Activated T-cell treated with anti-CD3 and anti-CD28 coated beads for 24 hours (primary cell): ENCODE measurements around the gene SSBP2.

Source experiments
- DNase-seq: peaks from one replicate; pipeline ENCODE4 v3.0.0-alpha.2; 2020; ENCODE audit warnings: low read depth

Gene SSBP2

DNA sequence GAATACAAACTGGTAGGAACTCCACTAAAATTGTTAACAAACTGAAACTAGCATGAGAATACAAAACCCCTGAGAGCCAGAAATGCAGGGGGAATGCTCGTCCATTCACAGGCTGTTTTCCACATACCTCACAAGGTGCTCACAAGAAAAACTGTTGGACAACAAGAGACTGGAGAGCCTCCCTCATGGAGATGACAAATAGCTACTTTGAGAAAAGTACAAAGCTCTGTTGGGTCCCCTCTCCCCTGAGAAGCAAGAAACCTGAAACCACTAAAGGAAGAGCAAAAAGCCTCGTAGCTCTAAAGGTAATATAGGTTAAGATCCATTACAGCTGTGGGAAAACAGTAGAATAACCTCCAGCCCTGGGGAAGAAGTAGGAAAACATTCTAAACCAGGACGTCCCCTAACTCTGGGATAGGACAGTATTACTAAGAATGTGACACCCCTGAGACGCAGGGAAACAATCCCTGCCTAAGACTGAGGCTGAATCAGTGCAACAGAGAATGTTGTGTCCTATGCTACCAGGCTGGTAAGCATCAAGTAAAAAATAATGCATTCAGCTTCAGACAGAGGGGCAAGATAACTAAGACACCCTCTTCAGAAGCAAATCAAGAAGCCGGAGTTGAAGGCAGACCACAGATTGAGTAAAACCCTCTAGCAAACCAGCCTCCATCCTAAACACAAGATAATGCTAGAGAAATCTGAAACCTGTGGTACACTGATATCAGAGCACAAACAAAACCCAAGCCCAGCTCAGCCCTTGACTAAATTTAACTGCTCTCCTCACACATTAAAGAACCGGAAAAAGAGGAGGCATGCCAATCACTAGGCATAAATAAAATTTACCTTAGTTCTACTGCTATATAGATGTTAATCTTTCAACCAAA, 160.2 kb downstream of the SSBP2 start:
- no peak for DNase-seq

- no peak for DNase-seq
Measured at GRCh38 chr5:81579262-81579924, 171.5 kb downstream of the SSBP2 start.

DNA sequence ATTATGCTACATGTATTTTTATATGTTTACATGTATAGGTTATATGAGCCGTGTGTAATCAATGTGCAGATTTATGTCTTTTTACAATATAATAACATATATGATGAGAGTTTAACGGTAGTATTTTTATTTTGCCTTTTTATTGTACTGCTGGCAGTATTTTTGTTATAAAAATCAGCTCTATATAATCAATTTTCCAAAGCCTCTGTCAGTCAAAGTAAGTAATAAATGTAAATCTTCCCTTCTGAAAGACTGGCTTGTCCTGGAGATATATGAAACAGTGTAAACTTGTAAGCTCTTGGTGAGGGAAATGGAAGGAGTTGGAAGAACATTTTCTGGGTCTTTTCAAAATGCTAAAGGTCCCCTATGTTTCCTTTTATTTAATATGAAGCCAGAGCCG, 173.8 kb downstream of the SSBP2 start:
- no peak for DNase-seq

DNA sequence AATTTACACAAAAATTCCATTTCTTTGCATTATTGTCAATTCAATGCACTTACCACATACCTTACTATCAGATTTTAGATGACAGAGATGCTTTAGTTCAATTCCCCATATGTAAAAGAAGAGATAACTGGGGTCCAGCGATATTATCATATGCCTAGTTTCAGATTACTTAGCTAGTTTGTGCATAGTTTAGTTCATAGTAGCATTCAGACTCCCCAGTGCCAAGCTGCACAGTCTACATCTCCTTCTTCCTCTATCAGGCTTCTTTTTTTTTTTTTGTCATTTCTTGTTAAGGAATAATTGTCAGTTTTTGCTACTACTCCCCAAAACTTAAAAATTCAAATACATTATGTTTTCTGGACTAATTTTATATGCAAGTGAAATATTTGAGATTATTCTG, 175.0 kb downstream of the SSBP2 start:
- no peak for DNase-seq

GRCh38 chr5:81572201-81572600, 178.7 kb downstream of the SSBP2 start:
- no peak for DNase-seq

- DNase-seq, result no peak
Measured at GRCh38 chr5:81558188-81558587, 192.7 kb downstream of the SSBP2 start.

GRCh38 chr5:81556809-81557208, 194.1 kb downstream of the SSBP2 start:
- DNase-seq, result no peak

GRCh38 chr5:81555865-81556264, 195.0 kb downstream of the SSBP2 start:
- DNase-seq, result no peak

- no peak for DNase-seq
Measured at GRCh38 chr5:81554647-81555046, 196.2 kb downstream of the SSBP2 start.

DNA sequence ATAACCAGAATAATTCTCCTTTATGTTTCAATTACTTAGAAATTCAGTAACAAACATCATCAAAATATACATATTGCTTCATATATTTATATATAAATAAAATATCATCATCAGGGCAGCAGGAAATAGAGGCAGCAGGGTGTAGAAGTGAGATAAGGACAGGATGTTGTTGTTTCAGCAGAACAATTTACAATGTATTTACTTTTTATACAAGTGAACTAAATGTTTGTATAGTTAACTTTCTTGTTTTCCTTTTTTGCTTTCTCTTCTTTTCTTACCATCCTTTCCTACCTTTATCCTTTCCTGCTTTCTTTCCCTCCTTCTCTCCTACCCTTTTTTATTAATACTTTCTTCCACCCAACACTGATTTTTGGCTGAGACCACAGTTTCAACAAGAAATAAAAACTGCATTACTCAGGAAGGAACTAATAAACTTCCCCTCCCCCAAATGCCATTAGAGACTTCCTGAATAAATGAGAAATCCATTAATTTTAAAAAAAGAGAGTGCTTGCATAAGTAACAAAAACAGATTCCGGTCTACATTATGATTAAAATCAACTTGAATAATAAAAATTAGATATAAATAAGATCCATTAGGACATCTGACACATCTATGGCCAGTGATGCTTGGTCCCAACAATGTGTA, 197.2 kb downstream of the SSBP2 start:
- no peak for DNase-seq

GRCh38 chr5:81552852-81553566, 197.9 kb downstream of the SSBP2 start:
- DNase-seq, result no peak

DNA sequence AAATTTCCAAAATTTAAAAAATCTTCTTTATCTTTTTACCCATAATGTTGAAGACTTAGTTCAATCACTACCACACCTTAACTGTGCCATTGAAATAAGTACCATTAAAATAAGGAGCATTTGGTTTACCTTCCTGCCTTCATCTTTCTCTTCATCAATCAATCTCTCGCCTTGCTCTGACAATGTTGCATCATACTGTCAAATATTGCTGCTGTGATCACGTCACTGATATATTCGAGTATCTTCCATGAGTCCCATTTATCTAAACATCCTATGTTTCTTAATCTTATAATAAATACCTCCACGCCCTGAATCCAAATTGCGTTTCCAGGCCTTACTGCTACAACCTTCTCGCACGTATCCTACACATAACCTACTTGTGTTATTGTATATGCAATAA, 201.8 kb downstream of the SSBP2 start:
- DNase-seq, result no peak

DNA sequence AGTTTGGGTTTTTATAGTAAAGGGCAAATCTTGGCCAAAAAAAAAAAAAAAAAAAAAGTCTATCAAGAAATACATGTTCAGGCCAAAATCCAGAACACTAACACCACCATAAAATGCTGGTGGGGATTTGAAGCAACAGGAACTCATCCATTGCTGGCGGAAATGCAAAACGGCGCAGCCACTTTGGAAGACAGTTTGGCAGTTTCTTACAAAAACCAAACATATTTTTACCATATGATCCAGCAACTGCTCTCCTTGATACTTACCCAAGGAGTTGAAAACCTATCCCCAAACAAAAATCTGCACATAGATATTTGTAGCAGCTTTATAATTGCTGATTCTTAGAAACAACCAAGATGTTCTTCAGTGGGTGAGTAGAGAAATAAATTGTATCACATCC, 203.9 kb downstream of the SSBP2 start:
- DNase-seq, result no peak

DNA sequence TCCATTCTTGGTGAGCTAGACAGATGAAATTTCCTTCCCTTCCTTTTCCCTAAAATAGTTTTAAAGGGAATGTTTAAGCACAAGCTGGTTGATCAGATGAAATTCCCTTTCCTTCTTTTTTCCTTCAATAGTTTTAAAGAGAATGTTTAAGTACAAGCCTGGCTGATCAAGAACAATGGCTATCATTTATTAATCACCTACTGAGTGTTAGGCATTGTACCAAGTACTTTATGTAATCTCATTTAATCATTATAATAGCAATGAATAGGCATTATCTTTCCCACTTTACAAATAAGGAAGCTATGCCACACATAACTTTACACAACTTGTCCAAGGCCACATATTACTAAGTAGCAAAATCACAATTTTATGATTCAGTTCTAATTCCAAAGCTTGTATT, 205.0 kb downstream of the SSBP2 start:
- DNase-seq, result no peak

DNA sequence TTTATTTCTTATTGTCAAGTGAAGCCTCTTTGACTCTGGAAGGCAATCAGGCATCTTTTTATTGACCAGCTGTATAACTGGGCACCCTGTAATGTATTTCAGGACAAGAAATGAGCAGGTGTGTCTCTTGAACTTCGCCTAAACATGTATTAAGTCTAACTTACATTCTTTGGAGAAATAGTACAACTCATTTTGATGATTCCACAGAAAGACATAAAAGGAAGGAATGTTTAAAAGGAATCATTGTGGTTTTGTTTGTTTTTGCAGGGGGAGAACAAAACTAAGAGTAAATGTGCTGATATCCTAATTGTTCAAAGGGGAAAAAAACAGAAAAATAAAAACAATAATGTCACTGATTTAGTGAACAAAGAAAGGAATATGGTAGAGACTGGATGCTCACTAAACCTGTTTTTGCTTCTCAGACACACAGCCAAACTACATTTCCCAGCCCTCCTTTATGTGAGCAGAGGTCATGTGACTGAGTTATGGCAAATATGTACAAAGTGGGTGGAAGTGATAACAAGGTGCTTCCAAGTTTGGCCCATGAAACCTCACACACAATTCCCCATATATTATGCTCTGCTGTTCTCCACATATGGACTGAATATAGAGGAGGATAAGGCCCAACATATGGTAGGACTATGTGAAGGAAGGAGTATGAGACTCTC, 206.4 kb downstream of the SSBP2 start:
- no peak for DNase-seq

- no peak for DNase-seq
Measured at GRCh38 chr5:81542242-81542641, 208.7 kb downstream of the SSBP2 start.

GRCh38 chr5:81537905-81538547, 212.9 kb downstream of the SSBP2 start:
- DNase-seq, result no peak

DNA sequence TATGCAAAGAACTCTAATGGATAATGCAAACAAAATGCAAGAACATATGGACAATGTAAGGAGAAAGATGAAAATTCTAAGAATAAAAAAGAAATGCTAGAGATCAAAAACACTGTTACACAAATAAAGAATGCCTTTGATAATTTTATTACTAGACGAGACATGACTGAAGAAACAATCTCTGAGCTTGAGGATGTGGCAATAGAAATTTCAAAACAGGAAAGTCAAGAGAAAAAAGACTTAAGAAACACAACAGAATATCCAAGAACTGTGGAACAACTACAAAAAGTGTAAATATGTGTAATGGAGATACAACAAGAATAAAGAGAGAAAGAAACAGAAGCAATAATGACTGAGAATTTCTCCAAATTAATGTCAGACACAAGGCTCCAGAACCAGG, 216.5 kb downstream of the SSBP2 start:
- DNase-seq, result no peak

- no peak for DNase-seq
Measured at GRCh38 chr5:81533629-81534405, 217.1 kb downstream of the SSBP2 start.

DNA sequence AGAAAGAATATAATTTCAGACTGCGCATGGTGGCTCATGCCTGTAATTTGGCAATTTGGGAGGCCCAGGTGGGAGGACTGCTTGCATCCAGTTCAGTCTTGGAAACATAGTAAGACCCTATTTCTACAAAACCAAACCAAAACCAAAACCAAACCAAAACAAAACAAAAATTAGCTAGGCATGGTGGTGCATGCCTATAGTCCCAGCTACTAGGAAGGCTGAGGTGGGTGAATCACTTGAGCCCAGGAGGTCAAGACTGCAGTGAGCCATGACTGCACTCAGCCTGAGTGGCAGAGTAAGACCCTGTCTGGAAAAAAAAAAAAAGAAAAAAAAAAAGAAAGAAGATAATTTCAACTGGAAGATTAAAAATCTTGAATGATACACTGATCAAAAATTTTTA, 220.0 kb downstream of the SSBP2 start:
- no peak for DNase-seq

DNA sequence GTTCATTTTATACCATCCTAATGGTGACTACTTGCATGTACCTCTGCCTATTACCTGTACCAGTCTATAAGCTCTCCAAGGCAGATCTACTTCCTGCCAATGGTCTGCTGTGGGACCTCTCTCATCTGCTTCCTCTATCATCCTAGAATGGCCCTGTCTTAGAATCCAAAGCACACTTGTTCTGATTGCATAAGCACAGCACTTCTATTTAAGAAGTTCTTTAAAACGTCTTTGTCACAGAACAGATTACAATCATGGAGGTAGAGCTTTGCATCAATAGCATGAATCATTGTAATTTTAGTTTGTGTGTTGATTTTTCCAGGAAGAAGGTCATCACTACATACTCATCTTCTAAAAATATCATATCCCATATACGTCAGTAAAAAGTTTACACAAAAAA, 225.2 kb downstream of the SSBP2 start:
- no peak for DNase-seq
